Stomach (tissue), 9 donors: ENCODE measurements around the gene MXI1. TPM values are rescaled to one million over a fixed set of nuclear protein-coding genes. Genes with fewer than 3 reads are reported as not detected.
"Not testable (repeated sequence)": the region's sequence is repeated elsewhere in the genome, so short reads cannot be mapped to it uniquely, and the experiment has no call there.

Experiments used
- DNase-seq, 2 donors: peaks; one replicate each; pipeline versions ENCODE4 v3.0.0 to v3.0.0-alpha.2; 2013 to 2019
- H3K27ac ChIP-seq, 5 donors: fragments of 200-600 bp in 4 of 5; sonication (generic) in 4 of 5; one replicate each; pipeline ENCODE4 v1.5.1; 2013 to 2019; ENCODE audit warnings: mild to moderate bottlenecking in 1 of 5, moderate library complexity in 1 of 5
- H3K27me3 ChIP-seq, 3 donors: fragments of 200-600 bp; sonication (generic); one replicate each; pipeline ENCODE4 v1.5.1; 2017 to 2019; ENCODE audit warnings: mixed run types in 1 of 3
- H3K36me3 ChIP-seq, 4 donors: fragments of 200-600 bp; sonication (generic); 1 replicate in 3 of 4; 2 replicates in 1 of 4; pipeline ENCODE4 v1.5.1; 2016 to 2019
- H3K4me1 ChIP-seq, 4 donors: fragments of 200-600 bp; sonication (generic); one replicate each; pipeline ENCODE4 v1.5.1; 2016 to 2019
- H3K4me3 ChIP-seq, 4 donors: fragments of 200-600 bp; sonication (generic) in 3 of 4; one replicate each; pipeline ENCODE4 v1.5.1; 2016 to 2019; ENCODE audit warnings: mild to moderate bottlenecking in 1 of 4
- H3K9me3 ChIP-seq, 4 donors: fragments of 200-600 bp; sonication (generic); one replicate each; pipeline ENCODE4 v1.5.1; 2016 to 2019
- EP300 ChIP-seq: sonication (generic); formaldehyde crosslinking; IDR thresholded peaks from one replicate; pipeline ENCODE4 v1.6.1; 2017; ENCODE audit warnings: antibody characterized with exemption
- POLR2A ChIP-seq, 4 donors: fragments of 450-650 bp; IDR thresholded peaks; one replicate each; pipeline ENCODE4 v1.6.1; 2016; ENCODE audit warnings: antibody characterized with exemption in 4 of 4, control low read depth in 2 of 4, mild to moderate bottlenecking in 1 of 4, moderate library complexity in 1 of 4
- POLR2AphosphoS5 ChIP-seq, 3 donors: sonication (generic); formaldehyde crosslinking; IDR thresholded peaks; one replicate each; pipeline ENCODE4 v1.6.1; 2016; ENCODE audit warnings: antibody characterized with exemption in 3 of 3
- WGBS, 5 donors: extraction: QIAGEN DNeasy Blood & Tissue Kit in 3 of 5; methylation state at CpG; one replicate each; pipeline versions ENCODE4 v1.1.5 to v1.1.7; 2013 to 2018; 5-methylcytosine and 5-hydroxymethylcytosine counted together
- intact Hi-C: fragments of 100-400 bp; cut with DNase I; formaldehyde crosslinking; loops from one replicate; pipeline ENCODE4 v1.15.1; 2023; ENCODE audit warnings: low total_unique reads
- polyA plus RNA-seq, 3 donors: library from polyadenylated mRNA; stranded (reverse); fragments of 200-250 nt; gene quantifications; one replicate each; pipeline ENCODE4 v1.2.3, GENCODE V29; 2013
- total RNA-seq, 5 donors: library from RNA; depleted of rRNA; stranded (reverse); fragments of >200 nt; gene quantifications; one replicate each; pipeline versions ENCODE4 v1.1.0 to v1.2.3, GENCODE V29; 2014 to 2016
- TF ChIP-seq, protein P1 (sequence below), 7 experiments: fragments of 450-650 bp in 4 of 7; fragments of 200-600 bp in 3 of 7; sonication (generic) in 3 of 7; IDR thresholded peaks; one replicate each; pipeline ENCODE4 v1.5.1; 2016 to 2019; ENCODE audit warnings: antibody characterized with exemption in 7 of 7, control low read depth in 2 of 7, mild to moderate bottlenecking in 1 of 7
- donor health status: healthy with polysubstance abuse.
- donor health status: Bipolar disorder and iron deficiency.
- donor health status: healthy.

The MXI1 gene
- total and polyA plus RNA-seq, 8 donors, result 3.5 to 163 (median 34.3) TPM

DNA sequence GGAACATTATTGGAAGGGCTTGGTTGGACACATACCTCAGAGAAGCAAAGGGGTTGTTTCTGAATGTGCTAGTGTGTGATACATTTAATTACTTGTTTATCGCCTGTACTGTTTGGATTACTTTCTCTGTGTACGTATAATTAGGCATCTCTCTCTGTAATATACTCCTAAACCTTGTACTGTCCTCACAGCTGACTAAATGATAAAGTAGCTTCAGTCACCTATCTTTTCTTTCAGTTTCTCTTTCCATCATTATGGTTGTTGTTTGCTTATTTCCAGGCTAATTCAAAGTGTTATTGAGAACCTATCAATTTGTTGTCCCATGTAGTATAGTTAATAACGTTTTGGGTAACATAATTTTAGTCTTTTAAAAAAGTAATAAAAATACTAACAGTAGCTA lies 34.0 kb downstream of the MXI1 start:
- Histone ChIP-seq H3K27ac (no peak overlapping the region), H3K9me3 (no peaks in the 10 kb centered on the region), H3K27me3 (no peaks in the 10 kb centered on the region), H3K4me3 (no peak overlapping the region), H3K4me1 (peaks cover 0 to 27% (median 4%) of the 10 kb centered on the region in 4 donors), H3K36me3 (peaks cover 0 to 33% (median 19%) of the 10 kb centered on the region in 4 donors)
- TF ChIP-seq EP300 (no peak), POLR2AphosphoS5 (IDR thresholded peaks at IDR 0.05) (no peak), POLR2A (IDR thresholded peaks at IDR 0.05) (no peak)
- TF ChIP-seq, protein P1, sequence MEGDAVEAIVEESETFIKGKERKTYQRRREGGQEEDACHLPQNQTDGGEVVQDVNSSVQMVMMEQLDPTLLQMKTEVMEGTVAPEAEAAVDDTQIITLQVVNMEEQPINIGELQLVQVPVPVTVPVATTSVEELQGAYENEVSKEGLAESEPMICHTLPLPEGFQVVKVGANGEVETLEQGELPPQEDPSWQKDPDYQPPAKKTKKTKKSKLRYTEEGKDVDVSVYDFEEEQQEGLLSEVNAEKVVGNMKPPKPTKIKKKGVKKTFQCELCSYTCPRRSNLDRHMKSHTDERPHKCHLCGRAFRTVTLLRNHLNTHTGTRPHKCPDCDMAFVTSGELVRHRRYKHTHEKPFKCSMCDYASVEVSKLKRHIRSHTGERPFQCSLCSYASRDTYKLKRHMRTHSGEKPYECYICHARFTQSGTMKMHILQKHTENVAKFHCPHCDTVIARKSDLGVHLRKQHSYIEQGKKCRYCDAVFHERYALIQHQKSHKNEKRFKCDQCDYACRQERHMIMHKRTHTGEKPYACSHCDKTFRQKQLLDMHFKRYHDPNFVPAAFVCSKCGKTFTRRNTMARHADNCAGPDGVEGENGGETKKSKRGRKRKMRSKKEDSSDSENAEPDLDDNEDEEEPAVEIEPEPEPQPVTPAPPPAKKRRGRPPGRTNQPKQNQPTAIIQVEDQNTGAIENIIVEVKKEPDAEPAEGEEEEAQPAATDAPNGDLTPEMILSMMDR (IDR thresholded peaks at IDR 0.05), result no peak
- 63 to 73% (median 72%) methylated on average over 3 of the region's 3 CpGs for WGBS, 5 donors
- DNase-seq, result no peak
- intact Hi-C loops, result no loop called here

- TF ChIP-seq, protein P1 (IDR thresholded peaks at IDR 0.05), result no peak
- TF ChIP-seq POLR2AphosphoS5 (IDR thresholded peaks at IDR 0.05) (no peak), EP300 (no peak), POLR2A (IDR thresholded peaks at IDR 0.05) (no peak)
- Histone ChIP-seq H3K36me3 (peaks cover 0 to 33% (median 19%) of the 10 kb centered on the region in 4 donors), H3K27ac (no peak overlapping the region), H3K4me1 (peaks cover 0 to 27% (median 4%) of the 10 kb centered on the region in 4 donors), H3K4me3 (no peak overlapping the region), H3K27me3 (no peaks in the 10 kb centered on the region), H3K9me3 (no peaks in the 10 kb centered on the region)
- DNase-seq, result no peak
- 41 to 66% (median 55%) methylated on average over 2 of the region's 2 CpGs for WGBS, 5 donors
- intact Hi-C loops, result no loop called here
Measured at GRCh38 chr10:110241841-110242240, 34.4 kb downstream of the MXI1 start.

DNA sequence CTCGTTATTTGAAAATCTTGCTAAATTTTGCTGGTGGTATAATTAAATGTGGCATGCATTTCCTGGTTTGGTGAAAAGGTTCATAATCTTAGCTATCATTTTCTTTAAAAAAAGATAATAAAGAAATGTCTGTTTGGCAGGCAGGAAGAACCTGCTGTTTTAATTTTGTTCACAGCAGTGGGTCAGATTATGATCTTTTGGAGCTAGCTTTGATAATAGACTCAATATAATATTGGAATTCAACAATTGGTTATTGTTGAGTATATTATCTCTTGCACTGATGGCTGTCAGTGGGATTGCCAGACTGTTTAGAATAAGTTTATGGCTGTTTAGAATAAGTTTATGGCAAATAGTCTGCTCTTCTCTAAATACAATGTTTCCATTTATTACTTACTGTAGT lies 35.1 kb downstream of the MXI1 start:
- intact Hi-C loops, result no loop called here
- WGBS, 5 donors, result 85 to 100% (median 98%) methylated on average over 1 of the region's 1 CpG
- TF ChIP-seq, protein P1 (IDR thresholded peaks at IDR 0.05), result no peak
- no peak for TF ChIP-seq EP300
- Histone ChIP-seq H3K27ac (no peak overlapping the region), H3K27me3 (no peaks in the 10 kb centered on the region), H3K4me3 (no peak overlapping the region), H3K4me1 (peaks cover 0 to 27% (median 4%) of the 10 kb centered on the region in 4 donors), H3K9me3 (no peaks in the 10 kb centered on the region), H3K36me3 (peaks cover 0 to 26% (median 18%) of the 10 kb centered on the region in 4 donors)
- no peak for DNase-seq

DNA sequence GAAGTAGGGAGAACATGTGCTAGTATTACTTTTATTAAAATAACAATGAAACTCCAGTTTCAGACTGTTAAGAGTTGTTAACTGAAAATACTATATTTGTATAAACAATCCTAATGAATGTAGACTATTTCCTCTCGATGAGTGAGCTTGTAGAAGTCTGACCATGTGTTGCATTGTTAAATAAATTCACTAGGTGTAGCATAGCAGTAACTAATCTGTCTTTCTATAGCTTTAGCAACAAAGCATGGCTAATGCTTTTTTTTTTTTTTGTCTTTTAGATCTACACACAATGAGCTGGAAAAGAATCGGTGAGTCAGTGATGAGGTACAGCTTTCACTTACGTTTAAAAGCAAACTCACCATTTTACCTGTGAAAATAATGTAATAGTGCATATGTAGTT lies 37.1 kb downstream of the MXI1 start:
- no peaks in the 10 kb centered on the region for H3K9me3 ChIP-seq
- no peak for TF ChIP-seq POLR2AphosphoS5 (IDR thresholded peaks at IDR 0.05)
- TF ChIP-seq POLR2A (IDR thresholded peaks at IDR 0.05), result no peak
- TF ChIP-seq, protein P1 (IDR thresholded peaks at IDR 0.05), result no peak
- no peak for TF ChIP-seq EP300
- H3K4me1 ChIP-seq, result peaks cover 0 to 27% (median 4%) of the 10 kb centered on the region in 4 donors
- no peak for DNase-seq
- intact Hi-C loops, result no loop called here
- WGBS, 5 donors, result 68 to 83% (median 76%) methylated on average over 3 of the region's 3 CpGs
- H3K4me3 ChIP-seq, result no peak overlapping the region
- no peaks in the 10 kb centered on the region for H3K27me3 ChIP-seq
- H3K27ac ChIP-seq, result no peak overlapping the region
- H3K36me3 ChIP-seq, result peaks cover 0 to 17% (median 12%) of the 10 kb centered on the region in 4 donors

DNA sequence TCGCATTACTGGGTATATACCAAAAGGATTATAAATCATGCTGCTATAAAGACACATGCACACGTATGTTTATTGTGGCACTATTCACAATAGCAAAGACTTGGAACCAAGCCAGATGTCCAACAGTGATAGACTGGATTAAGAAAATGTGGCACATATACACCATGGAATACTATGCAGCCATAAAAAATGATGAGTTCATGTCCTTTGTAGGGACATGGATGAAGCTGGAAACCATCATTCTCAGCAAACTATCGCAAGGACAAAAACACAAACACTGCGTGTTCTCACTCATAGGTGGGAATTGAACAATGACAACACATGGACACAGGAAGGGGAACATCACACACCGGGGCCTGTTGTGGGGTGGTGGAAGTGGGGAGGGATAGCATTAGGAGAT lies 40.4 kb downstream of the MXI1 start:
- H3K27me3 ChIP-seq, intact Hi-C loops, H3K4me3 ChIP-seq, H3K27ac ChIP-seq, H3K9me3 ChIP-seq, H3K4me1 ChIP-seq, DNase-seq: not testable (repeated sequence)
- H3K36me3 ChIP-seq, result peaks cover 0 to 17% (median 12%) of the 10 kb centered on the region in 4 donors
- WGBS, 5 donors, result 86 to 98% (median 96%) methylated on average over 4 to 5 of the region's 5 CpGs

DNA sequence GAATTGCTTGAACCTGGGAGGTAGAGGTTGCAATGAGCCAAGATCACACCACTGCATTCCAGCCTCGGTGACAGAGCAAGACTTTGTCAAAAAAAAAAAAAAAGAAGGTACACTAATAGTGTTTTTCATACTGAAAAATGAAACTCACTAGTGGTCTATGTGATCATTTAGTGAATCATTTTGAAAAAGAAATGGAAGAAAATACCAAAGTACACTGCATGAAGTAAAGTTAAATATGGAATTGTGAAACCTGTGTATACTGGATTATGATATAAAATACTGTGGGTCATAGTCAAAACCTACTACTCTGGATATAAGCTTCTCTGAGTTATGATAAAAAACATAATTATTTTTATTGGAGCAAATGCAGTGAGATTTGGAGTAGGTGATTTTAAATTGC lies 42.1 kb downstream of the MXI1 start:
- H3K4me1 ChIP-seq, H3K9me3 ChIP-seq, intact Hi-C loops, H3K27me3 ChIP-seq, DNase-seq, H3K4me3 ChIP-seq, H3K27ac ChIP-seq: not testable (repeated sequence)
- peaks cover 0 to 17% (median 12%) of the 10 kb centered on the region in 4 donors for H3K36me3 ChIP-seq
- 79 to 95% (median 86%) methylated on average over 1 of the region's 1 CpG for WGBS, 5 donors

DNA sequence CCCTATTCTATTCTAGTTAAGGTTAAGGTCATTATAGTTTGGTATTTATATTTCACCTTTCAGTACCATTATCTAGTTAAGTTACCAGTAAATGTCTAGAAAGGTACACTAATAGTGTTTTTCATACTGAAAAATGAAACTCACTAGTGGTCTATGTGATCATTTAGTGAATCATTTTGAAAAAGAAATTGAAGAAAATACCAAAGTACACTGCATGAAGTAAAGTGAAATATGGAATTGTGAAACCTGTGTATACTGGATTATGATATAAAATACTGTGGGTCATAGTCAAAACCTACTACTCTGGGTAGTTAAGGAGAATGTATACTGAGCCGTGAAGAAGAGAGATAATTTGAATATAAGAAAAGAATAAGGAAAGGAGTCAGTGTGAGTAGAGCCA lies 44.0 kb downstream of the MXI1 start:
- DNase-seq, H3K27ac ChIP-seq, H3K4me1 ChIP-seq, H3K36me3 ChIP-seq, intact Hi-C loops, H3K27me3 ChIP-seq, H3K4me3 ChIP-seq, H3K9me3 ChIP-seq: not testable (repeated sequence)
- WGBS, 5 donors, result 48 to 91% (median 80%) methylated on average over 1 of the region's 1 CpG
